ENCODE data around the gene CCDC187. TPM values are rescaled to one million over a fixed set of nuclear protein-coding genes. Genes with fewer than 3 reads are reported as not detected.

Gene CCDC187
- total and polyA plus RNA-seq, 2 of the 4 experiments (the other 2 are of a cell fraction): not detected

DNA sequence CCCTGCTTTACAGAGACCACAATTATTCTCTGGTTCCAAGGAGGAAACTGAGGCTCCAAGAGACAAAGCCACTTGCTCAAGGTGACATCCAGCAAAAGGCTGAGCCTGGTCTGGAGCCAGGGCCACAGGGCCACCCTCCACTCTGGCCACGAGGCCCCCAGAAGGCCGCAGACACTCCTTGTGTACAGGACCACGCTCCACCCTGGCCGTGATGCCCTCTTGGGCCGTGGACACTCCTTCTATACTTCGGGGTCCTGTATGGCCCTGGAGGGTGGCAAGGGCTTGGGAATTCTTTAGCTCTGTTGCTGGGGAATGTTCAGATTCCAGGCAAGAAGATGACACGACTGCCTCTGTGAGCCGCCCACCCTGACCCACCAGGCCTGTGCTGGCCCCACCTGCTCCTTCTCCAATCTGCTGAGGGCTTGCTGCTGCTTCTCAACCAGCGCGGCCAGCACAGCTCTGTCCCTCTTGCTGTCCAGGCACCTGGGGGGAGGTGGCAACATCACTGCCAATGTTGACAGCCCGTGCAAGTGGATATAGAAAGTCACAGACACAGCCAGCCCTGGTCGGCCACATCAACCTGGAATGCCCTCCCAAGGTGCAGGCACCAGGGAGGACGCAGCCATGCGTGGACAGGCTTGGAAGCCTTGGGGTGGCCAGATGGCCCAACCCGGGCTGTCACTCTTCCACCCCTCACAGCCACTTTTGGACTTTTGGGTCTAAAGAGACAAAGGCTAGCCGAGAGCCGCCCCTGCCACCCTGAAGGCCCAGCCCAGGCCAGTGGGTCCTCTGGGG is 38.1 kb downstream of the CCDC187 start (continued):
- no peak for TF ChIP-seq MXI1 (IDR thresholded peaks at IDR 0.05; ENCODE audit: borderline replicate concordance, low read depth, low read length)

DNA sequence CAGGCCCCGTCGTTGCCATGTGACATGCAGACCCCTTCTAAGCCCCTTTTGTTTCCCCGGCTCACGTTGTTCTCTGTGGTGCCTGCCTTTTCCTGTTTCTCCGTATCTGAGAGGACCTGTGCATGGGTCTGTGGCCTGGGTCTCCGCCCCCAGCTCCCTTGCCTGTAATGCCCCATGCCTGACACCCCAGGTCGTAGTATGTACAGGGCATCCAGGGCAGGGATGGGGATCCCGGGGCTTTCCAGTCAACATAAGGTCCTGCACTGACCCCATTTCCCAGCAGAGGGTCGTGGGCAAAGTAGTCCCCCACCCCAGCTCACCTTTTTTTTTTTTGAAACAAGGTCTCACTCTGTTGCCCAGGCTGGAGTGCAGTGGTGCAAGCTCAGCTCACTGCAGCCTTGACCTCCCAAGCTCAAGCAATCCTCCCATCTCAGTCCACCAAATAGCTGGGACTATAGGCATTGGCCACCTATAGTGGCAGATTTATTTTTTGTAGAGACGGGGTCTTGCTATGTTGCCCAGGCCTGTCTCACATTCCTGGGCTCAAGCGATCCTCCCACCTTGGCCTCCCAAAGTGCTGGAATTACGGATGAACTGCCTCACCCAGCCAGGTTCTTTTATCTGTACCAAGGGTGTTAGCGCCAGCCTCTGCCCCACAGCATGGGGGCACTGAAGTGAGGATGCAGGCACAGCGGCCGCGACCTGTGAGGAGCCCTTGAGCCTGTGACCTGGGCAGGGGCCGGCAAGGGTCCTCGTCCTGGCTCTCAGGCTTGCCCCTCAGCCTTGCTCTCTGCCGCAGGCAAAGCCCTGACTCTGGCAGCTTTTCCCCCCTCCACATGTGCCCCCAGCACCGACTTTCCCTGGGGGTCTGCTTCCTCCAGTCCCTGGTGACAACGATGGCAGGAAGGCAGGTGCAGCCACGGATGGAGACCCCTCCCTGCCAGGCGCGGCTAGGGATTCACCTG is 39.2 kb downstream of the CCDC187 start:
- in situ Hi-C loops (cut with MboI; ENCODE audit: low sequenced_read_pairs): no loop called here
- Histone ChIP-seq H4K5ac (ENCODE audit: low read depth, low read length) (no peak overlapping the region), H2BK120ac (ENCODE audit: low read depth, low read length) (no peak overlapping the region), H3K4ac (ENCODE audit: low read depth, low read length) (no peak overlapping the region), H3K4me1 (ENCODE audit: control insufficient read depth, insufficient read depth, low read length) (peaks cover 3% of the 10 kb centered on the region; the same call in 1 of the 2 replicates), H3K9ac (ENCODE audit: low read depth, low read length) (no peak overlapping the region), H2BK20ac (ENCODE audit: low read depth, low read length) (no peak overlapping the region), H2AK5ac (ENCODE audit: low read depth, low read length) (no peak overlapping the region), H3K56ac (ENCODE audit: extremely low read depth, insufficient read depth, low read length) (no peak overlapping the region), H3K4me3 (ENCODE audit: insufficient read depth, low read depth, low read length) (no peak overlapping the region), H4K91ac (ENCODE audit: insufficient read depth, low read depth, low read length) (no peak overlapping the region), H3K79me1 (ENCODE audit: low read depth in 1 of 2, low read length in 2 of 2) (no peaks in the 10 kb centered on the region), H3K14ac (replicated peaks; ENCODE audit: low read depth, low read length) (no peak overlapping the region), H3K9me3 (ENCODE audit: control insufficient read depth, insufficient read depth, low read length) (no peaks in the 10 kb centered on the region), H2AFZ (replicated peaks; ENCODE audit: low read length, poor library complexity) (no peak overlapping the region), H3K18ac (ENCODE audit: low read depth, low read length) (no peak overlapping the region), H2AK9ac (replicated peaks; ENCODE audit: low read depth, low read length, poor library complexity) (no peak overlapping the region), H3K27me3 (ENCODE audit: control insufficient read depth, insufficient read depth, low read length) (peaks cover 33% of the 10 kb centered on the region), H3K36me3 (ENCODE audit: control insufficient read depth, insufficient read depth, low read length) (no peaks in the 10 kb centered on the region), H2BK5ac (ENCODE audit: low read depth, low read length, poor library complexity, severe bottlenecking) (no peak overlapping the region), H3K23ac (ENCODE audit: low read depth, low read length) (no peak overlapping the region), H3K4me2 (ENCODE audit: low read depth, low read length) (no peak overlapping the region), H4K8ac (ENCODE audit: low read depth in 2 of 2, low read length in 2 of 2) (no peak overlapping the region), H3K9me1 (ENCODE audit: insufficient read depth, low read length) (no peaks in the 10 kb centered on the region), H3K27ac (ENCODE audit: insufficient read depth, low read length) (no peak overlapping the region), H4K20me1 (ENCODE audit: insufficient read depth, low read length) (no peaks in the 10 kb centered on the region), H2BK15ac (ENCODE audit: low read depth, low read length) (no peak overlapping the region)
- no peak for ATAC-seq (ENCODE audit: low read depth)
- 73% methylated on average over 11 of the region's 24 CpGs; no CpG with 5 or more reads in 1 of the 2 experiments for WGBS, 2 experiments (ENCODE audit: extremely low coverage in 2 of 2, insufficient read length in 1 of 2)
- DNase-seq: no peak
- ChIA-PET CTCF (no interaction called here), POLR2A (ENCODE audit: unreplicated experiment) (no interaction called here)
- BruUV-seq (replicated peaks): no TSS peak
- dilution Hi-C loops (cut with HindIII; ENCODE audit: low sequenced_read_pairs, unreplicated experiment): no loop called here
- intact Hi-C loops (cut with micrococcal nuclease): loop anchor here (5.0 kb wide), 1 partner anchor 662 kb away; no protein-coding TSS in a partner anchor
- TF ChIP-seq RAD21 (IDR thresholded peaks at IDR 0.05; ENCODE audit: low read length): no peak
- TF ChIP-seq, protein P1, sequence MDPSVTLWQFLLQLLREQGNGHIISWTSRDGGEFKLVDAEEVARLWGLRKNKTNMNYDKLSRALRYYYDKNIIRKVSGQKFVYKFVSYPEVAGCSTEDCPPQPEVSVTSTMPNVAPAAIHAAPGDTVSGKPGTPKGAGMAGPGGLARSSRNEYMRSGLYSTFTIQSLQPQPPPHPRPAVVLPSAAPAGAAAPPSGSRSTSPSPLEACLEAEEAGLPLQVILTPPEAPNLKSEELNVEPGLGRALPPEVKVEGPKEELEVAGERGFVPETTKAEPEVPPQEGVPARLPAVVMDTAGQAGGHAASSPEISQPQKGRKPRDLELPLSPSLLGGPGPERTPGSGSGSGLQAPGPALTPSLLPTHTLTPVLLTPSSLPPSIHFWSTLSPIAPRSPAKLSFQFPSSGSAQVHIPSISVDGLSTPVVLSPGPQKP (IDR thresholded peaks at IDR 0.05; ENCODE audit: borderline replicate concordance, low read depth, low read length): no peak
- no peak for TF ChIP-seq RCOR1 (IDR thresholded peaks at IDR 0.05; ENCODE audit: insufficient replicate concordance, low read length)
- TF ChIP-seq, protein P2, sequence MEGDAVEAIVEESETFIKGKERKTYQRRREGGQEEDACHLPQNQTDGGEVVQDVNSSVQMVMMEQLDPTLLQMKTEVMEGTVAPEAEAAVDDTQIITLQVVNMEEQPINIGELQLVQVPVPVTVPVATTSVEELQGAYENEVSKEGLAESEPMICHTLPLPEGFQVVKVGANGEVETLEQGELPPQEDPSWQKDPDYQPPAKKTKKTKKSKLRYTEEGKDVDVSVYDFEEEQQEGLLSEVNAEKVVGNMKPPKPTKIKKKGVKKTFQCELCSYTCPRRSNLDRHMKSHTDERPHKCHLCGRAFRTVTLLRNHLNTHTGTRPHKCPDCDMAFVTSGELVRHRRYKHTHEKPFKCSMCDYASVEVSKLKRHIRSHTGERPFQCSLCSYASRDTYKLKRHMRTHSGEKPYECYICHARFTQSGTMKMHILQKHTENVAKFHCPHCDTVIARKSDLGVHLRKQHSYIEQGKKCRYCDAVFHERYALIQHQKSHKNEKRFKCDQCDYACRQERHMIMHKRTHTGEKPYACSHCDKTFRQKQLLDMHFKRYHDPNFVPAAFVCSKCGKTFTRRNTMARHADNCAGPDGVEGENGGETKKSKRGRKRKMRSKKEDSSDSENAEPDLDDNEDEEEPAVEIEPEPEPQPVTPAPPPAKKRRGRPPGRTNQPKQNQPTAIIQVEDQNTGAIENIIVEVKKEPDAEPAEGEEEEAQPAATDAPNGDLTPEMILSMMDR (conservative IDR thresholded peaks at IDR 0.05; ENCODE audit: low read depth, low read length): no peak
- TF ChIP-seq MAFK (IDR thresholded peaks at IDR 0.05; ENCODE audit: low read depth, low read length): no peak
- TF ChIP-seq SMC3 (IDR thresholded peaks at IDR 0.05; ENCODE audit: low read depth, low read length): no peak
- no peak for TF ChIP-seq FOS (IDR thresholded peaks at IDR 0.05; ENCODE audit: low read depth, low read length)
- TF ChIP-seq MXI1 (IDR thresholded peaks at IDR 0.05; ENCODE audit: borderline replicate concordance, low read depth, low read length): no peak
- TF ChIP-seq RFX5 (IDR thresholded peaks at IDR 0.05; ENCODE audit: low read depth, low read length): no peak
- no peak for TF ChIP-seq POLR2A (IDR thresholded peaks at IDR 0.05; ENCODE audit: low read depth, low read length)
- TF ChIP-seq CEBPB (IDR thresholded peaks at IDR 0.05; ENCODE audit: low read depth, low read length): no peak
